IPS-NIHi11 (cell line): ENCODE measurements around the gene RGMA.
A peak's percentile ranks its signal among the peaks of the same experiment; 100 is the strongest.

Source experiments
- DNase-seq: peaks from one replicate; pipeline ENCODE4 v3.0.0; 2012; ENCODE audit warnings: mixed read lengths, low spot score

The RGMA gene

GRCh38 chr15:93091465-93091864 is 2.5 kb upstream of the RGMA start:
- DNase-seq: no peak

- DNase-seq: no peak
Measured at GRCh38 chr15:93089727-93090305, 805 bp upstream of the RGMA start.

- DNase-seq: peak; percentile 70
Measured at GRCh38 chr15:93088200-93088980, 621 bp downstream of the RGMA start.

- peak; percentile 77 for DNase-seq
Measured at GRCh38 chr15:93087825-93088199, 1.2 kb downstream of the RGMA start.

GRCh38 chr15:93086791-93087190 is 2.2 kb downstream of the RGMA start:
- DNase-seq: no peak

GRCh38 chr15:93085692-93086091 is 3.3 kb downstream of the RGMA start:
- DNase-seq: no peak

- no peak for DNase-seq
Measured at GRCh38 chr15:93082861-93083260, 6.2 kb downstream of the RGMA start.

- no peak for DNase-seq
Measured at GRCh38 chr15:93081399-93081798, 7.6 kb downstream of the RGMA start.

- no peak for DNase-seq
Measured at GRCh38 chr15:93080451-93080850, 8.6 kb downstream of the RGMA start.

- no peak for DNase-seq
Measured at GRCh38 chr15:93076875-93077274, 12.1 kb downstream of the RGMA start.

- DNase-seq: no peak
Measured at GRCh38 chr15:93076217-93076616, 12.8 kb downstream of the RGMA start.

- DNase-seq: no peak
Measured at GRCh38 chr15:93074599-93074998, 14.4 kb downstream of the RGMA start.

- no peak for DNase-seq
Measured at GRCh38 chr15:93073465-93073952, 15.5 kb downstream of the RGMA start.

GRCh38 chr15:93072411-93073394 is 16.3 kb downstream of the RGMA start:
- peak; percentile 97 for DNase-seq

- no peak for DNase-seq
Measured at GRCh38 chr15:93072011-93072410, 17.0 kb downstream of the RGMA start.

GRCh38 chr15:93071469-93071936 is 17.5 kb downstream of the RGMA start:
- DNase-seq: no peak

- no peak for DNase-seq
Measured at GRCh38 chr15:93070551-93071296, 18.3 kb downstream of the RGMA start.

- no peak for DNase-seq
Measured at GRCh38 chr15:93070132-93070531, 18.9 kb downstream of the RGMA start.

- no peak for DNase-seq
Measured at GRCh38 chr15:93068581-93069199, 20.3 kb downstream of the RGMA start.

- DNase-seq: no peak
Measured at GRCh38 chr15:93067649-93068085, 21.3 kb downstream of the RGMA start.
